HG03520 (cell line): ENCODE measurements around the gene DSG2.

ENCODE experiments used
- ATAC-seq: cut with Tn5 transposase; IDR thresholded peaks from one replicate; pipeline ENCODE4 v1.9.1; 2021; ENCODE audit warnings: mild to moderate bottlenecking, moderate library complexity; ENCODE audit not compliant: unreplicated experiment

DSG2 gene

DNA sequence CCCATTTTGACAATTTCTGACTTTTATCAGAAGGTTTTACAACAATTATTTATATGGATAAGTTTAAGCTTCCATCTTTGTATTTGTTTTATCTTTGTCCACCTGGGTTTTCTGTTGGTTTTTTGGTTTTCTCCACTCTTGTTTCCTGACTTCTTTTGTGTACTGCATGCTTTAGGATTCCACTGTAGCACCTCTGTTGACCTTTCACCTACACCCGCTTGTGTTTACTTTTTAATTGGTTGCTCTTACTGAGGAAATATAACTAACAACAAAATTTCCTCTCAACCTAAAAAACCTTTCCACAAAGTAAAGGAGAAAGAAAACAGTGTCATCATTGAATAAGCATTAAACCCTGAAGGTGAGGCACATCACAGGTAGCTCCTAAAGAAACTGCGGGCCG, 53.9 kb downstream of the DSG2 start:
- ATAC-seq, result no peak

DNA sequence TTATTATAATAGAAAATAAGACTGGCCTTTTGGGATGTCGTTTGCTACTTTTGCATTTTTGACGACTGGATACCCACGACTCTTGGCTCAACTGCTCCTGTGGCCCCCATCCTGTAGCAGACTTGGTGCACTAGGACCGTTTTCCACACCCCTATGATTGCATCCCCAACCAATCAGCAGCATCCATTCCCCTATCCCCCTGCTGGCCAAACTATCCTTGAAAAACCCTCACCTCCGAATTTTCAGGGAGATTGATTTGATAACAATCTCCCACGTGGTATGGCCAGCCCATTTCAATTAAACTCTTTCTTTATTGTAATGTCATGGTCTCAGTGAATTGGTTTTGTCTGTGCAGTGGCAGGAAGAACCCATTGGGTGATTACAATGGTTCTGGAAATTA, 55.8 kb downstream of the DSG2 start:
- ATAC-seq, result no peak

DNA sequence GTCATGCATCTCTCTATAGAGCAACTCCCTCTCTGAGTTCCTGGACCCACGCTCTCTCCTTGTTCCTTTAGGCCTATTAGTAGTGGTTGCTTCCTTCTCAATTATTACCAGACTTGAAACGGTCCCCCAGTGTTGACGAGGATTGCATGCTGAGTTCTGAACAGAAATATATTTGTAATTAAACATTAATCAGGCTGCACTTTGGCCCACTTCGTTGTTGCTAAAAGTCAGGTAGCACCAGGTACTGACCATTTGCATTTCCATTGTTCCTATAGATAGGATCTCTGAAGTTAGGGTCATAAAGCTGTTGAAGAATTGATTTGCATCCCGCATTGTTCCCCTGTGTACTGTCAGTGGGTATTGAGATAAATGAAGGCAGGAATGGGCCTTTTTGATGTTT, 56.8 kb downstream of the DSG2 start:
- no peak for ATAC-seq

DNA sequence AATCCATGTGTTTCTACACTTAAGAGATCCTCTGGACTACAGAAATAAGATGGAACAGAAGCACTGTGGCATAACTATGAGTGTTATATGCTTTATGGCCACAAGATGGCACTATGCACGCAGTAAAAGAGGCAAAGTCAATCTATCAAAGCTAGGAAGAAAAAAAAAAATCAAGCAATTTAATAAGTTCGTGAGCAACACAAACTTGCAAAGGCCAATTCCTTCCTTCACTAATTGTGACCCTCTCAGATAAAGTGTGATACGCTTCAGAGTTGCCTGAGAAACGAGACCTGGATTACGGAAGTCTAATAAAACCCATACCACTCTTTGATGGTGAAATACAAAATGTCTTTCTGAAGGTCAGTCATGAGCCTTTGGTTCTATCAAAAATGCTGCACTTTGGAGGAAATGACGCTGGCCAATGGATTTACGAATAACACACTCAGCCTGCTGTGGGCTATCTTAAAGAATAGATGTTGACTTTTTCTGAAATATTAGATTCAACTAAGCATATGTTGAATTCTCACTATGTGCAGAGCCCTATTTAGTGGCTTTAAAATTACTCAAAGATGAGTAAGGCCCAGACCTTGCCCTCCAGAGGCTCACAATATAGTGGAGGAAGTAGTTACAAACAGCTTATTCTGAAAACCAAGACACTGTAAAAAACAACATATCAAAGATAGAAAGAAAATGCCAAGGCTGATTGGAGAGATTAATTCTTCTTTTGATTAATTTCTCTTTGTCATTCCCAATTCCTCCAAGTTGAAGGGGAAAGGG, 58.2 kb downstream of the DSG2 start:
- peak; percentile 70 for ATAC-seq

DNA sequence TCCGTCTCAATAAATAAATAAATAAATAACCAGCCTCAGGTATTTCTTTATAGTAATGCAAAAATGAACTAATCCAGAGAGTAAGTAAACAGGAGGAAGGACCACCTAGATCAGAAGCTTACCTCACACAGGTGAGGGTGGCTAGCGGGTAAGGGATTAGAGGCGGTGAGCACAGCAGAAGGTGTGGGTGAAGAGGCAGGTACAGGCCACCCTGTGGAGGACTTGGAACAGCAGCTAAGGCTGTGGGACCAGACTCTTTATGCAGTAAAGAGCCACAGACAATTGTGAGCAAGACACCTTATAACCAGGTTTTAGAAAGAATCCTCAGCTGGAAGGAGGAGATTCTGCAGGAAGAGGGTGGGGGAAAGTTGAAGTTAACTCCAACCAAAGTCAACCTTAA, 59.5 kb downstream of the DSG2 start:
- no peak for ATAC-seq

DNA sequence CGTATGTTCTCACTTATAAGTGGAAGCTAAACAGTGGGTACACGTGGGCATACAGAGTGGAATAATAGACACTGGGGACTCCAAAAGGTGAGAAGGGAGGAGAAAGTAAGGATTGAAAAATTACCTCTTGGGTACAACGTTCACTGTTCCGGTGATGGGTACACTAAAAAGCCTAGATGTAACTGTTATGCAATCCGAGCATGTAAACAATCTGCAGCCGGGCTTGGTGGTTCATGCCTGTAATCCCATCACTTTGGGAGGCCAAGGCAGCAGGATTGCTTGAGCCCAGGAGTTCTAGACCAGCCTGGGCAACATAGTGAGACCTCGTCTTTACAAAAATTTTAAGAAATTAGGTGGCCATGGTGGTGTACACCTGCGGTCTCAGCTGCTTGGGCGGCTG, 60.6 kb downstream of the DSG2 start:
- ATAC-seq, result no peak

DNA sequence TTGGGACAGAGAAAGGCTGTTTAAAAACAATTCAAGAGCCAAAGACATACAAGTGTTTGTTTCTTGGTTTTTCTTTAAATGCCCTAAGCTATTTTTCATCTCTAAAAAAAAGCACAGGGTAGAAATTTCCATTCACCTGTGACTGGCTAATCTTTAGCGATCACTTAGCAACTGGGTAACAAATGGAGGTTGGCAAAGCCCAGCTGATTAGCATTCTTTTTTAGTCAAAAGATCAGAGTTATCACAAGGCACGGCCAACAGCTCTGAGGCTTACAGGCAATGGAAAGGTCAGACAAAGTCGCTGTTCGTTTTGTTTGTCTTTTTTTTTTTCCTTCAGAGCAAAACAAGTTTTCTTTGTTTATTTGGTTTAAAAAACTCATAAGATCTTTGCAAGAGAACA, 64.7 kb downstream of the DSG2 start:
- ATAC-seq, result no peak

DNA sequence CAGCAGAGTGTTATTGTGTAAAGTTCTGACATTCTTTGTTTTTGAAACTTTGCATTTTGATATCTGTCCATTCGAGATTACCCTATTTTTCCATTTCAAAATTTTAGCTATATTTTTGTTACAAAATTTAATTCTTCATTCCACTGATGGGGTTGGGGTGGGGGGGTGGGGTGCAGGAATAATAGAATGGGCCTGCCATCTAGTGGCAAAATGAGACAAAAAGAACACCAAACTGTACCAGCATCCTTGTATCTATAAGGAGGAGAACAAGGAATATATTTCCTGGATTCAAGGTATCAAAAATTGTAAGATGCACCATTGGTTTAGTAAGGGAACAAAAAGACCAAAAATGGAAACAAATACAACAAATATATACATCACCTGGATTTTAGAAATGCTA, 65.8 kb downstream of the DSG2 start:
- ATAC-seq, result no peak

DNA sequence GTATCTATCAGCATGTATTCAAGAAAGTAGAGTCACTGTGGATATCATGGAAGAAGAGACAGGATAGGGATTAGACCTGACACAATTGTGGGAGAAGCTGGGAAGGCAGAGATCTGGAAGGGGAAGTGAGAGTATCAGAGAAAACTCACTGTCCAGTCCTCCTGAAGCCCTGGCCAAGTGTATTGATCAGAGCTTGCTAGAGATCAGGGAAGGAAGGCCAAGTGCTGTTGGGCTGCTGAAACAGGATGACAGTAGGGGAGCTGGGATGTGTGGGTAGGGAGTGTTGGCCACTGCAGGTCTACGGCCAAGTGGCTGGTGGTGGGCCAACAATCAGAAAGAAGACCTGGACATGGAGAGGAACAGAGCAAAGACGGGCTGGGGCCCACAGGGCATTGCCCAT, 67.4 kb downstream of the DSG2 start:
- ATAC-seq, result no peak

DNA sequence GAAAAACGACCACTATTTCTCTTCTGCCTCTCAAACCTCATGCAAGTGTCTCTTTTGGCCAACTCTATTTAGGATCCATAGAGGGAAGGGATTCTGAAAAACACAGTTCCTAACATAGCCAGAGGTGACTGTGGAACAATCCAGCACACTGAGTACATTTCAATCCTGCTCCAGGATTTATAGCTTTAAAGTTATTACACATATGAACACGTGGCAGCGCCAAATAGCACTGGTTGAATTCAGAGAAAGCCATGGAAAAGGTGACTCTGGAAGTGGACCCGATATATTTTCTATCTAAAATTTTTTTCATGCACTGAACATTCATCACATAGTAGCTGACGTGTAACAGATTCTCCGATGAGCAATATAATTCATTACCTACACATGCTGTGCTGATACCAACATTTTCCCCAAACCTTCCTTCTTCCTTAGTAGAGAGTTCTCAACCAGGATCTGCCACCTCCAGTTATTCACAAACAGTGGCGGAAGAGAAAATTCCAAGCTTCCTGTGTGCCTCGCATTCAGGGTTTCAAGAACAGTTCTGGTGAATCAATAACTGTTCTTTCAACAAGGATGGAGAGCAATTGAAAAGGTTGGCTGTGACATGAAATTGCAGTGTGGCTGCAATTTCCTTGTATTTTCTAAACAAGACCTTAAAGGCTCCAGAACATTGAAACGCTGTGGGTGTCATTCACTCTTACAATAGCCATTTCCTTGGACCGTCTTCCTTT, 68.0 kb downstream of the DSG2 start:
- ATAC-seq, result no peak

DNA sequence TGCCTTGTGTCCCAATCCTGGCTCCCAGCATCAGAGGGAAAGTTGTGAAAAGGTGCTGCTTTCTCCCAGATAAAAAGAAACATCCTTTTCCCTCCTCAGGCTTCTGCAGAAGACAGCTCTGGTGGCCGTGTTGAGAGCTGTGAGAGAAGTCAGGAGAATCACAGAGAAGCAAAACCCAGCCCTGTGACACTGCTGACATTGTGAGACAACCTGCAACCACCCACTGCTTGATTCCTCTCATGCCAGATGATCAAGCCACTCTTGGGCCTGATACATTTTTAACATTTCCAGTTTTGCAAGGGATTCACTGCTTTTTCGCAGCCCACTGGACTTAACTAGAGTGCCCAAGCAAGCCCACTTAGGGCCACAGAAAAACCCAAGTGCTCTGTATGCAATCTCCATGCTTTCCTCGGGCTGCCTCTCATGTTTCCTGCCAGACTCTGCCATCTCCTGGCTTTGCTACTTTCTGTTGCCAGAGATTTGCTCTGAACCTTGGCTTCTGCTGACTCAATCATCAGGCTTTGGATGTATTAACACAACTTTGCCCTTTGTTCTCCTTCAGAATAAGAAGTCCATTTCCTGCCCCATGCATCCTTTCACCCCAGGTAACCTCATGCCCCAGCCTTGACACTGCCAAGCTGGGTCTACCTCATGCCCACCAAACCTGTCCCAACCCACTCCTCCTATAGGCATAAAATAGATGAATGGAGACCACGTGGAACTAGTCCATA, 68.8 kb downstream of the DSG2 start:
- ATAC-seq, result no peak

DNA sequence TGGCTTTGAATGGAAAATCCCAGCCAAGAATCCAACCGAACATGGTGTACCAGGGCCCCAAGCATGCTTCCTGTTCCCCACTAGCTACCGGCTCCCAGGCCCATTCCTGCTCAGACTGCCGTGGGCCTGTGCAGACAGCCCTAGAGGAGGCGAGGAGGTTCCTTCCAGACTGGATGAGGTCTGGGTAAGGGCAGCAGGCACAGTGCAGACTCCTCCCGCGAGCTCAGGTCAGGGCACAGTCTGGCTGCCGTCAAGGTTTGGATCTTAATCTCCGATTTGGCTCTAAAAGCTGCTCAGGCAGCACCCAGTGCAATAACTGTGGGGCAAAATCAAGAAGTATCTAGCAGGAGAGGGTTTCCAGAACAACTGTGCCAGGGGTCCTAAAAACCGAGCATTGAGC, 74.4 kb downstream of the DSG2 start:
- no peak for ATAC-seq

DNA sequence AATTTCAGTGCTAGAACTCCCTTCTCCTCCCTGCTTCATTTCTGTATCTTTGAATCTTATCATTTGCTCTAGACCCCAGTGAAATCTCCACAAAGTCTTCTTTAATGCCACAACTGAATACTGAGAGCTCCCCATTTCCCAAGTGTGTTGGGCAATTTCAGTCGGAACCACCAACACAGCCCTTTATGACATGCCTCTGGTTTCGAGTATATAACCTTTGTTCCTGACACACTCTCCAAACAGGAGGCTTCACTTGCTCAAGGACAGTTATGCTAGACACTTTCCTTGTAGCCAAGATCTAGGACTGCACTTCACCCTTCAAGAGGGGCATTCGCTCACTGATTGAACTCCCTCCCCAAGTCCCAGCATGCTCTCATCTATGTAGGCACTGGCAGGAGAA, 75.1 kb downstream of the DSG2 start:
- no peak for ATAC-seq

DNA sequence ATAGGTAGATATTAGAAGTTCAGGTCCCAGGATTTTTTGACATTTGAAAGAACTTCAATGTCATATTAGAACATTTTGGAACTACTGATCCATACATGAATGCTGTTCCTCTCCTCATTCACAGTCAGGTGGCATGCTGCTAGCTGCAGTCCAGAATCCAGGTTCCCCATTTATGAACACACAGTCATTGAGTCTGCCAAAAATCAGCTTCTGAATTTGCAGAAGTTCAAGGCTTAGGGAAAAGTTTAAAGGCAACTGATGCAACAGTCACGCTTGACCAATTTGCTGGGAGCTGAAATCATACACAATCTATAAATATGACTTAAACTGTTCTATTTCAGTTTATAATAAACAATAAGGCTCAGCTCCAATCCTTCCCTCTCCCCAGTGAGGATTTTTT, 76.4 kb downstream of the DSG2 start:
- no peak for ATAC-seq

DNA sequence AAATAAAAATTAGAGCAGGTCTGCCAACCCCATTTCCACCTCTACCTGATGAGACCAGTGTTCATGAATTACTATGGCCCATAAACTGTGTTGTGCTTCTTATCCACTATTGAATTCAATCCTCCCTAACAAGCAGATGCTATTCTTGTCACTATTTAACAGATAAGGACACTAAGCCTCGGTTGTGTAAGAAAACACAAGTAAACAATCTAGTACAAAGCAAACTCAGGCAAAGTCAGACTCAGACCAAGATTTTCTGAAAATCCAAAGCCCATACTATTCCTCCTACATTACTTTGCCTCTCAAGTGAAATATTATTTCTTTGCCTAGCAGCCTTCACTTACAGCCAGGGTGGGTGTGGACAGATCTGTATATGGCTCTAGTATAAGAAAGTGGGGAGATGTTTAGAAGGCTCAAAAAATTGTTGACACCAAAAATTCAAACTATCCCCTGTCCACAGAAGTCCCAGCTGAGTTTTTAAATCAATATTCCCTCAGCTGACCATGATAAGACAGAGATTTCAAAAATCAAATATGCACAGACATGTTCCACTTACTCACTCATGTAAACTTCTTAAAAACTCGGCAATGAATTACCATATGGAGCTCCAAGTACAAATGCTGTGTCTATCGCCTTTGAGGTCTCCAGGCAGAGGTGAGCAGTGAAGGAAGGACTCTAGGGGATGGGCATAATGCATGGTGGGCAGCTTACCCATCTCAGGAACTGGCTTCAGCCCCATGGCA, 77.7 kb downstream of the DSG2 start:
- no peak for ATAC-seq

DNA sequence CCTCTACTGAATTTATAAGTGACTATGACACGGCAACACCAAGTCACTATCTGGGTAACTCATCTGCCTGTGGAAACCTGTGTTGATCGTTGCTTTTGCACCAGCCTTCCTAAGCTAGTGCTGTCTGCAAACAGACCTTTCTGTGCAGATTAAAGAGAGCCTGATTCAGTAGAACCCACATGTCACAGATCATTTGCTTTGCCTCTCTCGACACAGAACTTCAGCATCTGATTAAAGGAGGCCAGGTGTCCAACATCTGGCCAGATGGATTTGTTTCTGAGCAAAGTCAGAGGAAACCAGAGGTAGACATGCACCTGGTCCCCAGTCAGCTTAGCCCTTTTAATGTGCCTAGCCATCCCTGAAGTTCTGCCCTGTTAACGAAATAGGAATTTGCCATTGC, 78.7 kb downstream of the DSG2 start:
- ATAC-seq, result peak; percentile 70

DNA sequence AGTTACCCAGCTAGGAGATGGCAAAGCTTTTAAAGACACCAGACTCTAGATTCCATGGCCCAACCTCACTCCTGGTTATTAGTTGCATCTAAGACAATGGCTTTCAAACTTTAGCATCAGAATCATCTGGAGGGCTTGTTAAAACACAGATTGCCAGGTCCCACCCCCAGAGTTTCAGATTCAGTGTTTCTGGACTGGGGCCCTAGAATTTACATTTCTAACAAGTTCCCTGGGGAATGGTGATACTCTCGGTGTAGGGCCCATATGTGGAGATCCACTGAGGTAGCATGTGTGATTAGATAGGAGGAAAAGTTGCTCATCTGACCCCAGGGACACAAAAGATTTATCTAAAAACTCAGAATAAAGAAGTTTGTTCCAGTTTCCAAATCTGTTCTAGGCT, 79.2 kb downstream of the DSG2 start:
- ATAC-seq, result no peak

DNA sequence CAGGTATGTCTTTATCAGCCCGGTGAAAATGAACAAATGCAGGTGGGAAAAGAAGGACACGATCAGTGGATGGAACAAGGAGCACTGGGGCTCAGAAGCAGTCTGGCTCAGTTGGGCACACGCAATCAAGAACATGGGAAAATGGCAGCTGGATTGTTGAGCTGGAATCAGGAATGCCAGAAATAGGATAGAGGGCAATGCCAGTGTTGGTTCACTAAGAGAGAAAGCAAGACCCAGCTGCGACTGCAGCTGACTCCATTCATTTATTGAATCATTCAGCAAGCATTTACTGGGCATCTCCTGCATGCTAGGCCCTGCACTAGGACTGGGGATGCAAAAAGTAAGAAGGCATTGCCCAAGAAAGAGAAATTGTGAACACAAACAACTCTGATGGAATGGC, 80.1 kb downstream of the DSG2 start:
- no peak for ATAC-seq

DNA sequence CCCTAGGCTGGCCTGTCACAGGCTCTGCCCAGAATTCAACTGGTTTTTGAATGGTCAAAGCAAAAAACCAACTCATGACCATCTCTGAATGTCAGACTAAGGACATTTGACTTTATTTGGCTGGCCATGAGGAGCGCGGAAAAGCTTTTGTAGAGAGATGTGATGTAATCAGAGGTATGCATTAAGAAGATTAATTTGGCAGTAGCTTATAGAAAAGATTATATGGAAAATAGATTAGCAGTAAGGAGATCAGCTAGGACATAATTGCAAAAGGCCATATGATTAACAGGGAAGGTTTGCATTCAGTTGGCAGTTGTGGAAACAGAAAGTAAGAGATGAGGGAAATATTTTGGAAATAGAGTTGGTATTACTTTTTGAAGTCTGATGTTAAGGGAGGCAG, 81.4 kb downstream of the DSG2 start:
- ATAC-seq, result no peak

DNA sequence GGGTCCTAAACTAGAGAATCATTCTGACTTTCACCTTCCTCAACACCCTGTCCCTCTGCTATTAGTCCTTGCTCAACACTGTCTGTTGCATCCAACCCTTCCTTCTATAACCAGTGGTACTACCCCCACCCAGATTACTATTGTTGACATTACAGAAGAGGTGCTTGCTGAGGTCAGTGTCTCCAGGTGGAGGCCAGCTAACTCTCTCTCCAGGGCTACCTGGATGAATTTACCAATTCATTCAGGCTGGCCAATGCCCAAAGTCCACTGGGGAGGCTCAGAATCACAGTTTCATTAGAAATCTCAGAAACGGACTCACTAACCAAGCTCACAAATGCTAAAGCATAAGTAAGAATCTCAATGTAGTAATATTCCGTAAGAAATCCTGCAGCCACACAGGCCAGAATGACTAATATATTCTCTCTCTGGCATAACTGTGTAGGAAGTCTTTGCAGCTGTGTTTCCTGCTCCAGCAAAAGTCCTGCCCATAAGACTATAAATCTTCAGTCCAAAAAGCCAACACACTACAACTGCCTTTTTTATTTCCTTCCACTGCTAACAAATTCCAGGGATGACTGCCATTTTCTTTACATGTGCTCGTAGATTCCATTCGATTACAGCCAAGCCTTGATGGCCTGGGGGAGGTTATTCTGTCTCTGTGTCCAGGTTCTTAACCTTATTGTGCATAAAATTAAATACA, 83.7 kb downstream of the DSG2 start:
- no peak for ATAC-seq
